OCI-LY1 (cell line): ENCODE measurements around the gene KLHL29.

Experiments used
- H2AFZ ChIP-seq: fragments of 200-600 bp; sonication (generic), shearing (Covaris generic); 2 replicates; pipeline ENCODE4 v1.6.0; 2014; ENCODE audit warnings: antibody characterized with exemption, mild to moderate bottlenecking, low read length
- H3F3A ChIP-seq: fragments of 200-600 bp; sonication (generic), shearing (Covaris generic); 2 replicates; pipeline ENCODE4 v1.6.0; 2014; ENCODE audit warnings: mild to moderate bottlenecking, antibody characterized with exemption, low read length, moderate library complexity; ENCODE audit not compliant: insufficient read depth
- H3K27ac ChIP-seq: fragments of 200-600 bp; sonication (generic); 2 replicates; pipeline ENCODE4 v1.5.1; 2014; ENCODE audit warnings: low read length, mixed run types, mild to moderate bottlenecking, low read depth; ENCODE audit not compliant: poor library complexity, severe bottlenecking
- H3K27me3 ChIP-seq: fragments of 200-600 bp; sonication (generic); 2 replicates; pipeline ENCODE4 v1.6.0; 2014; ENCODE audit warnings: antibody characterized with exemption, mild to moderate bottlenecking, low read length, moderate library complexity; ENCODE audit not compliant: insufficient read depth
- H3K36me3 ChIP-seq: fragments of 200-600 bp; sonication (generic); 2 replicates; pipeline ENCODE4 v1.6.1; 2014; ENCODE audit warnings: mild to moderate bottlenecking, antibody characterized with exemption, low read length, moderate library complexity, mixed read lengths; ENCODE audit not compliant: insufficient read depth
- H3K4me1 ChIP-seq: fragments of 200-600 bp; sonication (generic); 2 replicates; pipeline ENCODE4 v1.5.1; 2014; ENCODE audit warnings: mild to moderate bottlenecking, low read length, moderate library complexity; ENCODE audit not compliant: insufficient read depth, severe bottlenecking
- H3K4me2 ChIP-seq: fragments of 200-600 bp; sonication (generic), shearing (Covaris generic); 2 replicates; pipeline ENCODE4 v1.6.1; 2014; ENCODE audit warnings: low read length
- H3K4me3 ChIP-seq: fragments of 200-600 bp; sonication (generic); 2 replicates; pipeline ENCODE4 v1.5.1; 2014; ENCODE audit warnings: low read length, low read depth, mild to moderate bottlenecking, mixed read lengths; ENCODE audit not compliant: poor library complexity, severe bottlenecking
- H3K79me2 ChIP-seq: fragments of 200-600 bp; shearing (Covaris generic); 2 replicates; pipeline ENCODE4 v1.6.1; 2016; ENCODE audit warnings: mixed run types, low read length, mixed read lengths; ENCODE audit not compliant: insufficient read depth
- H3K9ac ChIP-seq: fragments of 200-600 bp; sonication (generic), shearing (Covaris generic); 2 replicates; pipeline ENCODE4 v1.6.1; 2014; ENCODE audit warnings: mild to moderate bottlenecking, low read length, mixed read lengths
- H3K9me2 ChIP-seq: fragments of 200-600 bp; sonication (generic), shearing (Covaris generic); 2 replicates; pipeline ENCODE4 v1.6.1; 2014; ENCODE audit warnings: low read depth, mild to moderate bottlenecking, low read length, mixed read lengths
- H3K9me3 ChIP-seq: fragments of 200-600 bp; shearing (Covaris generic); 2 replicates; pipeline ENCODE4 v1.6.1; 2014; ENCODE audit warnings: low read length, mixed read lengths
- H4K20me1 ChIP-seq: fragments of 200-600 bp; sonication (generic), shearing (Covaris generic); 2 replicates; pipeline ENCODE4 v1.6.0; 2016; ENCODE audit warnings: mild to moderate bottlenecking, low read length; ENCODE audit not compliant: insufficient read depth
- EZH2 ChIP-seq: fragments of 200-600 bp; sonication (generic), shearing (Covaris generic); IDR thresholded peaks from 2 replicates; pipeline ENCODE4 v1.8.0; 2017; ENCODE audit warnings: borderline replicate concordance, mixed run types, mild to moderate bottlenecking, antibody characterized with exemption, low read length, moderate library complexity, mixed read lengths
- TF ChIP-seq, protein P1 (sequence below): fragments of 200-600 bp; sonication (generic), shearing (Covaris generic); IDR thresholded peaks from 2 replicates; pipeline ENCODE4 v1.5.1; 2017; ENCODE audit warnings: mild to moderate bottlenecking, antibody characterized with exemption, low read length, moderate library complexity, mixed read lengths

Gene KLHL29

DNA sequence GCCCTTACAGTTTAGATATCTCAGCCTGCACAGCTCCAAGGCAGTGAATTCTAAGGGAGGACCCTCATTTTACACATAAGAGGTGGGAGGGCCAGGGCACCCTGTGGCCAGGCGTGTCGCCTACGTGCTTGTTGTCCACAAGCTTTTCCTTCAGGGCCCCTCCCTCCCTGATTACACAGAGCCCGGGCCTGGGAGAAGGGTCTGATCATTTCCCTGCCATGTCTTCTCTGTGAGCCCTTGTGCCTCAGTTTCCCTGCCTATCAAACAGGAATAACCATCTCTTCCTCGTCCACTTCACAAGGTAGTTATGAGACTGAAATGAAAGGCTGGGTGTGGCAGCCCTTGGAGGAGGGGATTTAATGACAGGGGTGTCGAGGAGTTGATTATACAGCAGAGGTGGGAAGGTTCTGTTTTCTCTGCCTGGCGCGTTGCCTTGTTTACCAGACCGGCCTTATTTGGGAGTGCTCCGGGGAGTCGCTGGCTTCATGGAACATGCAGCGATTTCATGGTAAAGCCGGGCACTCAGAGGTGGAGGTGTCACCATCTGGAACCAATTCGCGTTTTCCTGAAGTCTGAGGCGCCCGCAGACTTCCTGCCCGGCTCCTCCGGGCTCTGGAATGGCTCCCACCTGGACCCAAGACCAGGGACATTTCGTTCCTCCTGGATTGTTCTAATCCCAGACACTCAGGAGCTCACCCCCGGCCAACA is 208.9 kb downstream of the KLHL29 start:
- H3K4me3 ChIP-seq = no peak overlapping the region

DNA sequence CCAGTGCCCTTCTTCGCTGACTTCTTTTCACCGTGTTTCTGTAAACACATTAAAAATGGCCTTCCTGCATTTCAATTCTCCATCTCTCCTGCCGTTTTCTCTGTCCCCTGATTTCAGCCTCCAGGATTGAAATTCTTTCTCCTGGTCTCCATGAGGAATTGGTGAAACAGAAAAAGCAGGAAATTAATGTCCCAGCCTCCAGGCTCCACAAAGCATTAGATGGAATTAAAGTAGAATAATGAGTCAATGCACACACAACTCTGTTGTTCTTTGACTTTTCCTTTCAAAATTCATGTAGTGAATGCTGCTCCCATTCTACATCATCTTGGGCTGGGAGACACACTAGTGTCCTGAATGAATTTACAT is 209.5 kb downstream of the KLHL29 start:
- no peak overlapping the region for H3K4me2 ChIP-seq
- H3K4me1 ChIP-seq = no peaks in the 10 kb centered on the region
- no peaks in the 10 kb centered on the region for H3K9me3 ChIP-seq
- TF ChIP-seq, protein P1, sequence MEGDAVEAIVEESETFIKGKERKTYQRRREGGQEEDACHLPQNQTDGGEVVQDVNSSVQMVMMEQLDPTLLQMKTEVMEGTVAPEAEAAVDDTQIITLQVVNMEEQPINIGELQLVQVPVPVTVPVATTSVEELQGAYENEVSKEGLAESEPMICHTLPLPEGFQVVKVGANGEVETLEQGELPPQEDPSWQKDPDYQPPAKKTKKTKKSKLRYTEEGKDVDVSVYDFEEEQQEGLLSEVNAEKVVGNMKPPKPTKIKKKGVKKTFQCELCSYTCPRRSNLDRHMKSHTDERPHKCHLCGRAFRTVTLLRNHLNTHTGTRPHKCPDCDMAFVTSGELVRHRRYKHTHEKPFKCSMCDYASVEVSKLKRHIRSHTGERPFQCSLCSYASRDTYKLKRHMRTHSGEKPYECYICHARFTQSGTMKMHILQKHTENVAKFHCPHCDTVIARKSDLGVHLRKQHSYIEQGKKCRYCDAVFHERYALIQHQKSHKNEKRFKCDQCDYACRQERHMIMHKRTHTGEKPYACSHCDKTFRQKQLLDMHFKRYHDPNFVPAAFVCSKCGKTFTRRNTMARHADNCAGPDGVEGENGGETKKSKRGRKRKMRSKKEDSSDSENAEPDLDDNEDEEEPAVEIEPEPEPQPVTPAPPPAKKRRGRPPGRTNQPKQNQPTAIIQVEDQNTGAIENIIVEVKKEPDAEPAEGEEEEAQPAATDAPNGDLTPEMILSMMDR = no peak
- no peak for TF ChIP-seq EZH2
- H3K27me3 ChIP-seq = peaks cover 6% of the 10 kb centered on the region; the same call in 1 of the 2 replicates
- no peak overlapping the region for H3K9ac ChIP-seq
- H3K36me3 ChIP-seq = no peaks in the 10 kb centered on the region
- H3K4me3 ChIP-seq = no peak overlapping the region
- H2AFZ ChIP-seq = no peak overlapping the region
- H3F3A ChIP-seq = no peaks in the 10 kb centered on the region
- H4K20me1 ChIP-seq = no peaks in the 10 kb centered on the region
- no peaks in the 10 kb centered on the region for H3K9me2 ChIP-seq
- no peaks in the 10 kb centered on the region for H3K79me2 ChIP-seq
- no peak overlapping the region for H3K27ac ChIP-seq

More for the DNA sequence above, 208.9 kb downstream of the KLHL29 start:
- Histone ChIP-seq H4K20me1 (no peaks in the 10 kb centered on the region), H3K9me3 (no peaks in the 10 kb centered on the region), H3K4me1 (no peaks in the 10 kb centered on the region), H3K79me2 (no peaks in the 10 kb centered on the region), H3K4me2 (no peak overlapping the region), H3K9ac (no peak overlapping the region), H3F3A (no peaks in the 10 kb centered on the region), H3K9me2 (no peaks in the 10 kb centered on the region), H3K36me3 (no peaks in the 10 kb centered on the region), H3K27me3 (peaks cover 6% of the 10 kb centered on the region; the same call in 1 of the 2 replicates), H2AFZ (no peak overlapping the region), H3K27ac (no peak overlapping the region)
- TF ChIP-seq, protein P1 = no peak
- TF ChIP-seq EZH2 = no peak

DNA sequence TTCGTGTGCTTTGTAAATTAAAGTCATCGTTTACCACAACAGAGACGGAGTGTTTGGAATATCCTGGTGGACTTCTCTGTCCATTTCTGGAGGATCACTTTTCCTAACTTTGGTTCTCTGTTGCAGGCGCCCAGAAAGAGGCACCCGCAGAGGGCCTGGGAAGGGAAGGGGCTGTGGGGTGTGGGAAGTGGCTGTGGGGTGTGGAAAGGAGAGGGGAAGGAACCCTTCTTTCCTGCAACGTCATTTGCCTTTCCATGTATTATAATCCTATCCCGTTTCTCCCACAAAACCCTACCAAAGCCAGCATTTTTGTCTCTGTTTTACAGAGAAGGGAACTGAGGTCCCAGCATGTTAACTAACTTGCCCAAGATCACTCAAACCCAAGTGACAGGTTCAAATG is 210.0 kb downstream of the KLHL29 start:
- no peak overlapping the region for H3K27ac ChIP-seq
- H3K9me2 ChIP-seq = no peaks in the 10 kb centered on the region
- H3K79me2 ChIP-seq = no peaks in the 10 kb centered on the region
- no peak overlapping the region for H3K9ac ChIP-seq
- no peak overlapping the region for H3K4me3 ChIP-seq
- no peaks in the 10 kb centered on the region for H3K9me3 ChIP-seq
- TF ChIP-seq, protein P1 = no peak
- no peak for TF ChIP-seq EZH2
- H3K4me2 ChIP-seq = no peak overlapping the region
- H4K20me1 ChIP-seq = no peaks in the 10 kb centered on the region
- peaks cover 6% of the 10 kb centered on the region; the same call in 1 of the 2 replicates for H3K27me3 ChIP-seq
- H3K4me1 ChIP-seq = no peaks in the 10 kb centered on the region
- H3K36me3 ChIP-seq = no peaks in the 10 kb centered on the region
- no peak overlapping the region for H2AFZ ChIP-seq
- no peaks in the 10 kb centered on the region for H3F3A ChIP-seq
